ENCODE data around the gene INO80E.

Gene INO80E

DNA sequence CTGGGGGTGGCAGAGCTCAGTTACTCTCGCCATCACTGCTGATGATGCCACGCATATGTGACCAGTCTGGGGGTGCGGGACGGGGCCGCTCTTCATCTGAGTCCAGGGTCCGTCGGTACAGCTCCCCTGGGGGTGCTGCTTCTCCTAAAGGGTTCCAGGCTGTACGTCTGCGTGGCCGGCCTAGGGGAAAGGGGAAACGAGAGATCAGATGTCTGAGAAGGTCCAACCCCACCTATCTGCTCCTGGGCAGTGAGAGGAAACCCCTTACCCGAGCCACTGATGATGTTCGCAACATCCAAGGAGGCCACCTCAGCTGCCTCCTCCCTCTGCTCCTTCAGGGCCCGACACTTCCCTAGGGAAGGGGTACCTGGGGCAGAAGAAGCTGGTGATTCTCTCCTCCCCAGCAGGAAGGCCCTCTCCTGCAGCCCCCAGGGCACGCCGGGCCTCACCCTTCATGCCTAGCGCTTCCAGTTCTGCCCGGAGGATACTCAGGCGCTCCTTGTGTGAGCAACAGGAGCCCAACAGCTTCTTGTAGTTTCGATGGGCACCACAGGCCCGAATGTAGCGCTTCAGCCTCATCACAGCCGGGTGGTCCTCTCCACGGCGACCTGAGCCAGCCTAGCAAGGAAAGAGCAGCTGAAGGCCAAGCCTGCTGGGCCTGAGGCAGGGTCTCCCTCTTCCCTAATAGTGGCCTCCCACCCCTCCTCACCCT is 2.7 kb upstream of the INO80E start:
- DNase-seq, result no peak

DNA sequence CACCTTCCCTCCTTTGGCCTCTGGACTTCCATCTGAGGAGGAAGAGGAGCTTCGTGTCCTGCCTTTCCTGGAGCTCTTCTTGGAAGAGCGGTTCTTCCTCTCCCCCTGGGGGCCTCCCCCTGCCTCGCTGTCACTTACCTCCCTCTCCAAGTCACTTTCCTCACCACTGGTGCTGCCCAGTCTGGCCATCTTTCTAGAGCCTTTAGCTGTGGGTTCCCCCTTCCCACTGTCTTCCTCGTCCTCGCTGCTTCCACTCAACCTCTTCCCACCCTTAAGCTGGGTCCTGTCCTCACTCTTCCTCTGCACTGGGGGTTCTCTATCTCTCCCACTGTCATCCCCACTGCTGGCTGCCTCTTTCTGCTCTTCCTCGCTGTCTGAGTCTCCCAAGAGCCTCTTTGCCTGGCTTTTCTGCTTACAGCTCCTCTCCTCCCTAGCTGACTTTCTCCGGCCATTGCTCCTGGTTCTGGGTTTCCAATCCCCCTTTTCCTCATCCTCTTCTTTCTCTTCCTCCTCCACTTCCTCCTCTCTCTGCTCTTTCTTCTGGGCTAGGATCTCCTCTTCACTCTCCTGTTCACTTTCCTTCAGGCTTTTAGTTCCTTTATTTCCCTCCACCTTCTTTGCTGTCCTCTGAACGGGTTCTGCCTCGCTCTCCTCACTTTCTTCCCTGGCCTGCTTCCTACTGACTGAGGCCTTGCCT is 2.0 kb upstream of the INO80E start:
- no peak for DNase-seq

DNA sequence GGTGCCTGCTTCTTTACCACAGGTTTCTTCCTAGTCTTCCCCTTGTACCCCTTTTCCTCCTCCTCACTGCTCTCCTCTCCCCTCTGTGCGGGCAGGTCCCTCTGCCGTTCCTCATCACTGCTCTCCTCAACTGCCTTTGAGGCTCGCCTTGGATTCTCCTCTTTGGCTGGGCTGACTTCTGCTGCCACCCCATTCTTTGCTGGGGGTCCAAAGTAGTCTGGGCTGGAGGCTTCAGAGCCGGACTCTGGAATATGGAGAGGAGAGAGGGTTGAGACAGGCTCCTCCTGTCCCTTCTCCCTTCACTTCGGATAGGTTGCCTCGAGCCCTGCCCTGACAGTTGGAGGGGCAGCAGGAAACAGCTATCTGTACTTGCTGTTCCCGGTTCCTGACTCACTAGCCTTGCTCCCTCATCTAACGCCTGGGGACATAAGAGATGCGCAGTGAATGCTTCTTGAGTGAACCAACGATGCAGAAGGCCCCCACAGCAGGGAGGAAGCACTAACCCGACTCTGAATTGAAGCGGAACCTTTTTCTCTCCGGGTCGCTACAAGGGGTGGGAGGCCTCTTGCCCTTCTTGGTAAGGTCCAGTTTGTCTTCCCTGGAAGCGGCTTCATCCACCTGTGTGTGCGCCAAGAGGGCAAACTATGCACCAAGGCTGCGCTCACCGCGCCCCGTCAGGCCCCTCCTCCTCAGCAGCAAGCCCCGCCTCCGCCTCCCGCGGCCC is 1.3 kb upstream of the INO80E start:
- DNase-seq, result no peak

DNA sequence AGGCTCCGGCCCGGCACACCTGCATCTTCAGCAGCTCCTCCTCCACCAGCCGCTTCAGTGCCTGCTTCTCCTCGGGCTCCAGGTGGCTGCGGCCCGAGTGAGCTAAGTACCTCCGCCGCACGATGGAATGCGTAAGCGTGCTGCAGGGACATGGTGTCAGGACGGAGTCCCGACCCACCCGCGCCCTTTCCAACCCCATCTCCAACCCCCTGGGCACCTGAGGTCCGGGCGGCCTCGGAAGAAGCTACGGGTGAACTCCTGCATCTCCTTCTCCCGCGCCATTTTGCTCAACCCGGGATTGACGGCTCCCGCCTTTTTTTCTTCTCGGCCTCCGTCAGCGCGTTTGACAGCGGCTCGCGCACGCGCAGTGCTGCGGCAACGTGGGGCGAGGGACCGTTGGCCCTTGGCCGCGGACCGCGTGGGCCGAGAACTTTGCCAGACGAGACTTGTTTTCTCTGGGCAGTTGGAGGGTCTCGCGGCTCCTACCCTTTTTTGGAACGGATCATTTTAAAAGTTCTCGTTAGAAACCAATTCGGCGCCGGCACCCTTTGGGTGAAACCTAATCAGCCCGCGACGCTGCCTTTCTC is 624 bp upstream of the INO80E start, which contains the start of gene HIRIP3:
TSS of gene HIRIP3 (minus strand) at position 294 of the 587 bp plus-strand sequence. CDS start at position 282, 12 bp downstream.
- DNase-seq, result peak; percentile 94

DNA sequence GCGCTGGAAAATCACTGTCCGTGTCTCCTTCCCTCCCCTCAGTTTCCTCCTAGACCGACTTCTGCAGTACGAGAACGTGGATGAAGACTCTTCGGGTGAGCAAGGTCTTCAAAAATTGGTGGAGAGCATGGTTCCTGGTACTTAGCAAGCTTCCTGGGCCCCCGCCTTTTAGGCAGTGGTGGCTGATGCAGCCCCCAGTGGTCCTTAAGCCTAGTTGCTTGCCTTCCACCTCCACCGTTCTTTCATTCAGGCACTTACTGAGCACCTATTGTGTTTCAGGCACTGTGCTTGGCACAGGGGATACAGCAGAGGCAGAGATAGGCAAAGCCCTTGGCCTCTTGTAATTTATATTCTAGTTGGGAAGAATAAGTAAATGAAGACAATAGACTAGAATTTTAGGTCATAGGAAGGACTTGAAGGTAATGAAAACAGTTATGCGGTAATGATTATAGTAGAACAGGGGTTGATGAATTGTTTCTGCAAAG is 767 bp downstream of the INO80E start:
- no peak for DNase-seq

DNA sequence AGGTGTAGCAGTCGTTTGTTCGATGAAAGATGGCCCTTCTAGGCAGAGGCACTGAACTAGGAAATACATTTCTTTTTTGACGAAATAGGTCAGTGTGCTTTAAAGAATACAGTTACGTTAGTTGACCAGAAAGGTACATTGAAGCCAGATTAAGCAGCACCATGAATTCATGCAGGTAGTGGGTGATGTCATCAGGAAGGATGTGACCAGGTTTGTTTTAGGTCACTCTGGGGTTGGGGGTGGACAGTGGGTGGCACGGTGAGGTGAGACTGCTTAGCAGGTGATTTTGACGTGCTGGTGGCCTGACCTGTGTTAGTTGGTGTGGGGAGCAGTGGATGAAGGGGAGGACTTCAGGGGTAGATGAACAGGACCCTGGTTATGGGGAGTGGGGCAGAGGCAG is 3.6 kb downstream of the INO80E start:
- DNase-seq, result no peak

DNA sequence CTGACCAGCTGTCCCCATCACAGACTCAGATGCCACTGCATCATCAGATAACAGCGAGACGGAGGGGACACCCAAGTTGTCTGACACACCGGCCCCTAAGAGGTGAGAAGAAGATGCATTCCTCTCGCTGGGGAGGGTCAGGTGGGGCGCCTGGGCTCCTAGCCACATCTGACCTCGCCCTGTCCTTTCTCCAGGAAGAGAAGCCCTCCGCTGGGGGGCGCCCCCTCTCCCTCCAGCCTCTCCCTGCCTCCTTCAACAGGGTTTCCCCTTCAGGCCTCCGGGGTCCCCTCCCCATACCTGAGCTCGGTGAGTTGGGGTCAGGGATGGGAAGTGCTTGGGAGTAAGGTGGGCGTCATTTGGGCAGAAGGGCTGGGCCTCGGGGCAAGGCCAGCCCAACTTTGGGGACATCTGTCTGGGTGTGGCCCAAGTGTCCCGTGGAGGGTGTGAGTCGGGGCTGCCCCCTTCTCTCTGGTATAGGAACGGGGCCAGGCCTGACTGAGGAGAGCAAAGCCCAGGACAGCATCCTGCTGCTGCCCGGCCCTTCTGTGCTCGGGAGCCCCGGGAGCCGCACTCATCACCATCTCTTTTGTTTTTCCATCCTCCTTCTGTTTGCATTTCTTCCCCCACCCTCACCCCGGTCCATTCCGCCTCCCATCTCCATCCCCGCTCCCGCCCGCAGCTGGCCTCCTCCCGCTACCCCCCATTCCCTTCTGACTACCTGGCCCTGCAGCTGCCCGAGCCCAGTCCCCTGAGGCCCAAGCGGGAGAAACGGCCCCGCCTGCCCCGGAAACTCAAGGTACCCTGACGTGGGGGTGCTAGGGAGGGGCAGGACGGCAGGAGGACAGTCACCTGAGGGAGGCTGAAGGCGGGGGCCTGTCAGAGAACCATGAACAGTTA is 4.9 kb downstream of the INO80E start:
- DNase-seq, result no peak

DNA sequence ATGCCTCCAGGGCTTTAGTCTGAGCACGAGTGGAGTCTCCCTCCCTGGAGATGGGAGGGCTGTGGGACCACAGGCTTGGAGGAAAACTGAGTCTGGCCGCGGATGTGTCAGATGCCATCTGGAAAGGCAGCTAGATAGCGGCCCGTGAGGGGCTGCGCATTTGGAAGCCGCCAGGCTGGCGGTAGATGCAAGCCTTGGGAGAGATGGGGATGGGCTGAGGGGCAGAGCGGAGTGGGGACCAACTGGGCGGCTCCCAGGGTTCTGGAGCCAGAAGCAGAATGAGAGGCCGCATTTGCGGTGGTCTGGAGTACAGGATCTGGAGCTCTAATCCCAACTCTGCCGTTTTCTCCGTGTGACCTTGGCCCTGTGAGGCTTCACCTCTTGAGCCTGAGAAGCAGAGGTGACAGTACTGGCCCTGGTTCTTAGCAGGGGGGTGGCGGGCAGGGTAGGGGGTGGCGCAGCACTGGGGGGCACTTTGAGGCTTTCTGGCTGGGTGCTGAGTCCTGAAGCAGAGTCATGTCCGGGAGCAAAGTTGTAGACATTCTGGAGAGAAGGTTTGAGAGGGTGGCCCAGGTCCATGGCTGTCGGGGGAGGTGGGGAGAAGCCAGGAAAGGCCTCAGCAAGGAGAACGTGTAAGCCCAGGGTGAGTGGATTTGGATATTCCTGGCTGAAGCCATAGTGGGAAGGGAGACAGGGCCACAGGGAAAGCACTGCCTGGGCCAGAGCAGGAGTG is 6.7 kb downstream of the INO80E start:
- no peak for DNase-seq

DNA sequence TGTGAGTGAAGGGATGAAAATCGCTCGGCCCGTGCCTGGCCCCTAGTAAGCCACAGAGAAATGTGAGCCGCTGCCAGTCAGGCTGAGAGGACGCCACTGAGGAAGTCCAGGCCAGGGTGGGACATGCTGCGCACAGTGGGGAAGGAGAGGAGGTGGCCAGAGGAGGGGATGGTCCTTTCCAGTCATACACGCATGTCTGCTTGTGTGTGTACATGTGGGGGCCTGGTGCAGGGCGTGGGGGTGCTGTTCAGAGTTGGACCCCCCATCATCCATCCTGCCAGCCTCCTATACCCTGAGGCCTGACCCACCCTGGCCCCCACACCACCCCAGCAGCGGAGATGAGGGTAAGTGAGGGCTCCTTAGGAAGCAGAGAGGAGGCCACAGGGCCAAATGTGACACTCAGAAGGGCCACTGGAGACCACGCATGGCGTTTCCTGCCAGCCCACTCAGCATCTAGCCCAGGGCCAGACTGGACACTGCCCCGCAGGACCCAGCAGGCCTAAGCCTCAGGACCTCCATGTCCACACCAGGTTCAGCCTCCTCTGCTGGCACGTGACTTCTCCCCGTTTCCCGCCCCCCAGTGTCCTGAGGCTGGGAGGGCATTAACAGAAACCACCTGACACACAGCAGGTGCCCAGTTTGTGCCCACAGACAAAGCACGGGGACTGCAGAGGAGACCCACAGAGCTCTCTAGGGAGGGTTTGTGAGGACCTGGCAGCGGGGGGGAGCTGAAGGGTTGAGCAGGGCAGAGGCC is 7.8 kb downstream of the INO80E start:
- no peak for DNase-seq

DNA sequence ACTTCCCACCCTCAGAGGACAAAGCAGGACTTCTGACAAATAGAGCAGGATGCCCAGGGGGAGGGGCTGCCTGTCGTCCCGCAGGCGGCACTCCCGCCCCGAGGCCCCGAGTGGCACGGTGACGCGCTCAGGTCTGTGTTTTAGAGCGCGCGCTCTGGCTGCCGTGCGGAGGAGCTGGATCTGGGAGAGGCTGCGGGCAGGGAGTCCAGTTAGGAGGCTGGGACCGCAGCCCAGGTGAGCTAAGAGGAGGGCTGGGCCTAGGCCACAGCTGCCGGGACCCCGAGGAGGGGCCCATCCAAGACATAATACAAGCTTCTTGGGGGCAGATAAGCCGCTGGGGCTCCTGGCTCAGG is 8.4 kb downstream of the INO80E start:
- DNase-seq, result no peak

DNA sequence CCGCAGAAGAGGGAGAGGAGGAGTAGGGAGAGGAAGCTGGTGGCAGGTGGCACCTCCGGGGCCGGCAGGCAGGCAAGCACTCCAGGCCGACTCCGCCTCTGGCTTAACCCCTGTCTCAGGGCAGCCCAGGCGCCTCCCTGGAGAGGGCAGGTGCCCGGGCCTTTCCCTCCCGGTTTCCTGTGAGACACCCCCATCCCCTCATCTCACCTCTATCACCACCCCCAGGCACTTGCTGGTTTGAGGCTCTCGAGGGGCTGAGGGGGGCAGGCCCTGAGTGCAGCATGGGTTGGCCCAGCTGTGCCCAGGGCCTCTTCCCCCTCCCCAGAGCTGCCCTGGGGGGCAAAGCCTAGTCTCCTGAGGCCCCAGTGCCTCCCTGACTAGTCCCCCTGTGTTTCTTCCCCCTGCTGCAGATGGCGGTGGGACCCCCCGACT is 8.8 kb downstream of the INO80E start:
- no peak for DNase-seq

DNA sequence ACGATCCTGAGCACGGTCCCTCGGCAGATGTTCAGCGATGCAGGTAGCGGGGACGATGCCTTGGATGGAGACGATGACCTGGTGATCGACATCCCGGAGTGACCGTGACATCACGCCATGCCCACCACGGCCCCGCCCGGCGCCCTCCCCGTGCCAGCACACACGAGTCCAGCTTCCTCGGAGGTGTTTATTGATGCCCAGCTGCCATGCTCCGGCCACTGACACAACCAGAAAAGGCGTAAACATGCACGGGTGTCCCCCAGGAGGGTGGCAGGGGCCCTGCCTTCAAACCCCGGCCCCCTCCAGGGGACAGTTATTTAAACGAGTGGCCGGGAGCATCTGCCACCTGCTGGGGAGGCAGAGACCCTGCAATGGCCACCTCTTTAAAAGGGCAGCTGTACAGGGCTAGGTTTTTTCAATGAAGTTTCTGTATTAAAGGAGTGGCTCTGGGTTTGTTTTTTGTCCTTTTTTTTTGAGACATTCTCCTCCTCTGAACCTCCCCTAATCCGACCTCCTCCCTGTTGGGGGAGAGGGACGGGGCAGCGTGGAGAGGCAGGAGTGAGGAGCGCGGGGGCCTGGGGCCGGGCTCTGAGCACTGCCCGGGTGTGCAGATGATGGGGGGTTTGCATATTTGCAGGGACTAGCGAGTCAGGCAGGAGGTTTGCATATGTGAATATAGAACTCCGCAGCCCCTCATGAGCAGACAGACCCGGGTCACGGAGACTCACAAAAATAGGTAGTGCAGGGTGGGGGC is 9.5 kb downstream of the INO80E start:
- peak; percentile 20 for DNase-seq

DNA sequence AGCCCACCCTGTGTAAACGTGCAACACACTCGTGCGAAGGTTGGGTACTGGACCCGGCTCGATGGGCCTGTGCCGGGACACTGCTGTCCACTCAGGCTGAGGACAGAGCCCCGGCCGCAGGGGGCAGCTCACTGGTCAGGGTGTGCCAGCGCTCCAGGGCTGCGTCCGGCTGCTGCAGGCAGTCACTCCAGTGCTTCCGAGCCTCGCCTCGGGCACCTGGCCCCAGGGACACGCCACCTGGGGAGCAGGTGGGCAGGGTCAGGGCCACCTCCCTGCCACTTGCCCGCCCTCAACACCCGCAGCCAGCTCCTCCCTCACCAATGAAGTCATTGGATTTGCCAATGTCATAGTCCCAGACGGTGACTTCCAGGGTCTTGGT is 10.0 kb downstream of the INO80E start:
- DNase-seq, result no peak

DNA sequence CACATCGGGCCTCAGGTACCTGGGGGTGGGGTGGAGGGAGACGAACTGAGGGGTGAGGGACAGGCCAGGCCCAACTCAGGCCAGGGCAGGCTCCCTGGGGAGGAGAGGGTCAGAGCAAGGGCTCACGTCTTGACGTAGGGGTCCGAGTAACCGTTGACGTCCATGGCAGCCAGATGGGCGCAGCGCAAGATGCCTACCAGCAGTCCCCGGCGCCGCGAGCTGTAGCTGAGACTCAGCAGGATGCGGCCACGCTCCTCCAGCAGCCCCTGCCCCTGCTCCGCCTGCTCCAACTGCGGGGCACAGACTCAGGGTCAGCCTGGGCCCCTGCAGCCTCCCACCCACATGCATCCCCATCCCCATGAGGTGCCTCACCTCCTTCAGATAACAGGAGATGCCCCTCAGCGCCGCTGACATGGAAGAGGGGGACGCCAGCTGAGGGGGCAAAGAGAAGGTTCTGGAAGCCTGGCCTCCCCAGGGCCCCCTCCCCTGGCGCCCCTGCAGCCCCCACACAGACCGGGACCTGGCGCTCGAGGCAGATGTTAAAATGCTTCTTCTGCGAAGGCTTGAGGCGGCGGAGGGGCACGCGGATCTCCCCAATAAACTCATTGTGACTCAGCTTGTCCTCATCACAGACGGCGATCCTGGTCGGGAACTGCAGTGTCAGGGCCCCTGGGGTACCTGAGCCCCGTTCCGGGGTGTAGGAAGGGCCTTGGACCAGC is 10.8 kb downstream of the INO80E start:
- no peak for DNase-seq

DNA sequence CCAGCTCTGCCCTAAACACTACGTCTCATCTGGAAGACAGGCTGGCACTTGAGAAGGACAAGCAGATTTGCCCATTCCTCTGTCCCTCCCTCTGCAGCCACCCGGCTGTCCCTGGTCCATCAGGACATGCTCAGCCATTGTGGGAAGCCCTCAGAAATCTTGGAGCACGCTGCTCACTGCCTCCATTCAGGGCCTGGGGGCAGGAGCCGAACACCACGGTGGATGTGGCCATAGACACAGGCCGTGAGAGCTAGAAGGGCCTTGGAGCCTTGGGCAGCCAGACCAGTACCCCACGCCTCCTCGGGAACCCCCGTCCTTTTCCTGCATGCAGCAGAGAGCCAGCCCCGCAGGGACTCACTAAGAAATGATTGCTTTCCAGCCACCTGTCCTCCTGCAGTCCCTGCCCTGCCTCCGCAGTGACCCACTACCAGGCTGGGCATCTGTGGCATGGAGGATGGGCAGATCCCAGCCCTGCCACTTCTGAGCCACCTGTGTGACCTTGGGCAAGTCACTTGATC is 11.4 kb downstream of the INO80E start:
- DNase-seq, result no peak

DNA sequence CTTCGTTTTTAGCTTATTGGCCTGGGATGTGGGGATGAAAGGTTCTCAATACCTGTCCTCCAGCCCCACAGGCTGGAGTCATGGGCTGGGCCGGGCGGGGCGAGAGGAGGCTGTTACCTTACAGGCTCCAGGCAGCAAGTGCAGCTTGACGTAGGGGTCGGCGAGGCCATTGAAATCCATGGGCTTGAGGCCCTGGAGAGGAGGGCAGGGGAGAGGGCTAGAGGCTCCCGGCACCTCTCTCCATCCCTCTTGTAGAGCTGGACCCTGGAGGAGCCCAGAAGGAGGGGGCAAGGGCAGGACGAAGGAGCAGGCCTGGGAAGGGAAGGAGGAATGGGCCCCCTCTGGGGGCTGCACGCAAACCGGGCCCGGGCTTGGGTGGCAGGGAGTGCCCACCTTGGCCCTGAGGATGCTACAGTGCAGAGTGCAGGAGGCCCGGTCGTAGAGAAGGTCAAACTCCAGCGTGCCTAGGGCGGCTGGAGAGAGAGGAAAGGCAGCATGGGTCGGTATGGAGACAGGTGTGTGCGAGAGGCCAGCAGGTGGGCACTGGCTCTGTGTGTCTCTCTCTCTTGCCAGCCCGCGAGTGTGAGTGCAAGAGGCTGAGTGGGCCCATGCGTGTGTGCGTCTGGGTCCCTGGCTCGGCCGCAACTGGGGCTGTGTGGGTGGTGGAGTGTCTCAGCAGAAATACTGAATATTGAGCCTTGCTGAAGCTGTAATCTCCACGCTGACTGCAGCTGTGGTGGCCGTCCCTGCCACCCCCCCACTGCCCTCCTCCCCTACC is 13.2 kb downstream of the INO80E start:
- no peak for DNase-seq

DNA sequence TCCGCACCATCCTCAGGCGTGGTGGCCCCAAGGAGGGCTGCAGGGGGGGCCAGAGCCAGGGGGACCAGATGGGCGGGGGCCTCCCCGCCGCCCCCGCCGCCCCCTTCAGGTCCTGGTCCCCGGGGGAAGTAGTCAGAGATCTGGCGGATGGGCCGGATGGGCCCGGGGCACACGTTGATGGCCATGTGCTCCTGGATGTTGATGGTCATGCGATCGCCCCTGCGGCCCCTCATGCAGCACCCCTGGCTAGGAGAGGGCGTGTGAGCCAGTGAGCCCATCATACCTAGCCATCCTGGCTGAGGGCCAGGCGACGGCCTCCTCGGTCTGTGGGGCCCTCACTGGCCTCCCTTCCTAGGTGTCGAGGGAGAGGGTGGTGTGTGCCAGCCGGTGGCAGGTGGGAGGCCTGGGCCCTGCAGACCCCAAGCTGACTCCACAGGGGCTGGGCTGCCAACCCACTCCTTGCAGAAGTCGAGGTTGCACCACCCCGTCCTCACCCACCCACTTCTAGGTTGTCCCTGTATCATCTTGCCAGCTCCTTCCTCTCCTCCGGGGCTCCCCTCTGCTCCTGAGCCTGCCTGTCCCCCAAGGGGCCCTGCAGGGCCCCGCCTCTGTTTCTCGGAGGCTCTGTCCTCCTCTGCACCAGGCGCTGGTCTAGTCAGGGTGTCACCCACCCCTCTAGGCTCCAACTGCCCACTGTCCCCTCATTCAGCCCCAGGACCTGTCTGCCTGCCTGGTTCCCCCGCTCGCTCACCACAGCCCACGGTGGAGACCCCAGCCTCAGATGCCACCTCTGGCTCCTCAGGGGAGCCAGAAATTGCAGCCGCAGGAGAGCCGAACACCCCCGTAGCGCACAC is 14.2 kb downstream of the INO80E start:
- DNase-seq, result no peak
